ENCODE results near the gene RPS27. TPM values are rescaled to one million over a fixed set of nuclear protein-coding genes. Genes with fewer than 3 reads are reported as not detected.

RPS27 gene
- total and polyA plus RNA-seq, 4 donors: 452 to 3,145 (median 1,349) TPM

DNA sequence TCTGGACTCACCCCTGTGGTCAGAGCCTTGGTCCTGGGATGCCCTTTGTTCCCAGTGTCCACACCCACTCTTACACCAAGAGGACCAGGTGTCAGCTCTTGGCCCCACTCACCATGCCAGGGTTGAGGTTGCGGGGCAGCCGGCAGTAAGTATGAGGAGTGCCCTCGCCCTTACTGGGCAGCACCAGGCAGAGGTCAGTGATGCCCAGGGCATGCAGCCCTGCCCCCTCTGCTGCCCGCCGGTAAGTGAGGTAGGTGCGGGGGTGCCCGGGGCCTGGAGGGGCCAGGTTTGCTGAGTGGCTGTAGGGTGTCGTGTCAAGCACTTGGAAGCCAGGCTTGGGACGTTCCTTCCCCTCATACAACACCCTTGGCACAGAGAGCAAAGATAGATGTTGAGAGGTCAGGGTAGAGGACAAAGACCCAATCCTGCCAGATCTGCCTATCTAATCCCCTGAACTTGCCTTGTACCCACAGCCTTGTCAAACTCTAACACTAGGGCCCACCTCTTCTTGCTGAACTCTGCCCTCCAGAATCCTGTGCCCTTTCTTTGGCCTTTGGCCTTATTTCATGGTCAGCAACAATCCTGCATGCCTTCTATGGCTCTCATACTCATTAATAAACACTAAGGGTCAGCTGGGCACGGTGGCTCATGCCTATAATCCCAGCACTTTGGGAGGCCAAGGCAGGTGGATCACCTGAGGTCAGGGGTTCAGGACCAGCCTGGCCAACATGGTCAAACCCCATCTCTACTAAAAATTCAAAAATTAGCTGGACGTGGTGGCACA, 47.6 kb upstream of the RPS27 start (continued):
- TF ChIP-seq, protein P1, sequence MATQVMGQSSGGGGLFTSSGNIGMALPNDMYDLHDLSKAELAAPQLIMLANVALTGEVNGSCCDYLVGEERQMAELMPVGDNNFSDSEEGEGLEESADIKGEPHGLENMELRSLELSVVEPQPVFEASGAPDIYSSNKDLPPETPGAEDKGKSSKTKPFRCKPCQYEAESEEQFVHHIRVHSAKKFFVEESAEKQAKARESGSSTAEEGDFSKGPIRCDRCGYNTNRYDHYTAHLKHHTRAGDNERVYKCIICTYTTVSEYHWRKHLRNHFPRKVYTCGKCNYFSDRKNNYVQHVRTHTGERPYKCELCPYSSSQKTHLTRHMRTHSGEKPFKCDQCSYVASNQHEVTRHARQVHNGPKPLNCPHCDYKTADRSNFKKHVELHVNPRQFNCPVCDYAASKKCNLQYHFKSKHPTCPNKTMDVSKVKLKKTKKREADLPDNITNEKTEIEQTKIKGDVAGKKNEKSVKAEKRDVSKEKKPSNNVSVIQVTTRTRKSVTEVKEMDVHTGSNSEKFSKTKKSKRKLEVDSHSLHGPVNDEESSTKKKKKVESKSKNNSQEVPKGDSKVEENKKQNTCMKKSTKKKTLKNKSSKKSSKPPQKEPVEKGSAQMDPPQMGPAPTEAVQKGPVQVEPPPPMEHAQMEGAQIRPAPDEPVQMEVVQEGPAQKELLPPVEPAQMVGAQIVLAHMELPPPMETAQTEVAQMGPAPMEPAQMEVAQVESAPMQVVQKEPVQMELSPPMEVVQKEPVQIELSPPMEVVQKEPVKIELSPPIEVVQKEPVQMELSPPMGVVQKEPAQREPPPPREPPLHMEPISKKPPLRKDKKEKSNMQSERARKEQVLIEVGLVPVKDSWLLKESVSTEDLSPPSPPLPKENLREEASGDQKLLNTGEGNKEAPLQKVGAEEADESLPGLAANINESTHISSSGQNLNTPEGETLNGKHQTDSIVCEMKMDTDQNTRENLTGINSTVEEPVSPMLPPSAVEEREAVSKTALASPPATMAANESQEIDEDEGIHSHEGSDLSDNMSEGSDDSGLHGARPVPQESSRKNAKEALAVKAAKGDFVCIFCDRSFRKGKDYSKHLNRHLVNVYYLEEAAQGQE (IDR thresholded peaks at IDR 0.05): no peak

DNA sequence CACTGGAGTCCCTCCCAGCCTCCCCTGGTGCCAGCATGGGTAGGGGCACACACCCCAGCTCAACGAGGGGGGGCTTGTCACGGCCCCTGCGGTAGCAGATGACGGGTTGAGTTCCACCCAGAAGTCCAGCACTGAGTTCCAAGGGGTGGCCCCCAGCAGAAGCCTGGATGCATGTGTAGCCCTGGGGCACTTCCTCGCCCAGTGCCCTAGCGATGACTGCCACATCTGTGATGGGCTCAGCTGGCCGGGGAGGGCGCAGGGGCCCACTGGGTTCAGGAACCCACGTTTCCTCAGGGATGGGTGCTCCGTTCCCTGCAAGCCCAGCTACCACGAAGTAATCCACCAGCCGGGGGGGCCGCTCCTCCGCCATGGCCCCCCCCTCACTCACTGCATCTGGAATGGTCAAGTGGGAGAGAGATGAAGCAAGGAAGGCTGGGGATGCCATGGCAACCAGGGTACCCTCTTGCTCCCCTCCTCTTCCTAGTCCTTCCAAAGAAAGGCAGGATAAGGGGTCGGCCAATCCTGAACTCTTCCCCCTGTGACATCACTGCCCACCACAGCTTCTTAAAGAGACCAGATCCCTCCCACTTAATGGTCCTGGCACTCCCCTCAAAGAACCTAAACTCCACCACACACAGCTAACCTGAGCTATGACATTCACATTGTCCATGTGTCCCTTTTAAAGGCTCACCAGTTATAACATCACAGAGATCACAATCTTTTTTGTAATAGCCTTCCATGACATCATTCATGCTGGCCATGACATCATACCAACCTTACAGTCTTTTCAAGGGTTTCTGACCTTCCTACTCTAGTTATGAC, 46.3 kb upstream of the RPS27 start:
- TF ChIP-seq FOXA1 (IDR thresholded peaks at IDR 0.05): no peak
- TF ChIP-seq EGR1 (IDR thresholded peaks at IDR 0.05; ENCODE audit: low read depth in 2 of 2): no peak
- no peak for TF ChIP-seq HNF4G (IDR thresholded peaks at IDR 0.05)
- TF ChIP-seq, protein P2, sequence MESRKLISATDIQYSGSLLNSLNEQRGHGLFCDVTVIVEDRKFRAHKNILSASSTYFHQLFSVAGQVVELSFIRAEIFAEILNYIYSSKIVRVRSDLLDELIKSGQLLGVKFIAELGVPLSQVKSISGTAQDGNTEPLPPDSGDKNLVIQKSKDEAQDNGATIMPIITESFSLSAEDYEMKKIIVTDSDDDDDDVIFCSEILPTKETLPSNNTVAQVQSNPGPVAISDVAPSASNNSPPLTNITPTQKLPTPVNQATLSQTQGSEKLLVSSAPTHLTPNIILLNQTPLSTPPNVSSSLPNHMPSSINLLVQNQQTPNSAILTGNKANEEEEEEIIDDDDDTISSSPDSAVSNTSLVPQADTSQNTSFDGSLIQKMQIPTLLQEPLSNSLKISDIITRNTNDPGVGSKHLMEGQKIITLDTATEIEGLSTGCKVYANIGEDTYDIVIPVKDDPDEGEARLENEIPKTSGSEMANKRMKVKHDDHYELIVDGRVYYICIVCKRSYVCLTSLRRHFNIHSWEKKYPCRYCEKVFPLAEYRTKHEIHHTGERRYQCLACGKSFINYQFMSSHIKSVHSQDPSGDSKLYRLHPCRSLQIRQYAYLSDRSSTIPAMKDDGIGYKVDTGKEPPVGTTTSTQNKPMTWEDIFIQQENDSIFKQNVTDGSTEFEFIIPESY (IDR thresholded peaks at IDR 0.05): no peak
- TF ChIP-seq, protein P3, sequence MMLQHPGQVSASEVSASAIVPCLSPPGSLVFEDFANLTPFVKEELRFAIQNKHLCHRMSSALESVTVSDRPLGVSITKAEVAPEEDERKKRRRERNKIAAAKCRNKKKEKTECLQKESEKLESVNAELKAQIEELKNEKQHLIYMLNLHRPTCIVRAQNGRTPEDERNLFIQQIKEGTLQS (IDR thresholded peaks at IDR 0.05): no peak
- TF ChIP-seq GABPA (IDR thresholded peaks at IDR 0.05 in 1 of 2, conservative IDR thresholded peaks at IDR 0.05 in 1 of 2): no peak
- no peak for TF ChIP-seq RXRA (IDR thresholded peaks at IDR 0.05)
- no peak for TF ChIP-seq RAD21 (IDR thresholded peaks at IDR 0.05)
- no peak for TF ChIP-seq NR2F2 (IDR thresholded peaks at IDR 0.05)
- TF ChIP-seq, protein P4, sequence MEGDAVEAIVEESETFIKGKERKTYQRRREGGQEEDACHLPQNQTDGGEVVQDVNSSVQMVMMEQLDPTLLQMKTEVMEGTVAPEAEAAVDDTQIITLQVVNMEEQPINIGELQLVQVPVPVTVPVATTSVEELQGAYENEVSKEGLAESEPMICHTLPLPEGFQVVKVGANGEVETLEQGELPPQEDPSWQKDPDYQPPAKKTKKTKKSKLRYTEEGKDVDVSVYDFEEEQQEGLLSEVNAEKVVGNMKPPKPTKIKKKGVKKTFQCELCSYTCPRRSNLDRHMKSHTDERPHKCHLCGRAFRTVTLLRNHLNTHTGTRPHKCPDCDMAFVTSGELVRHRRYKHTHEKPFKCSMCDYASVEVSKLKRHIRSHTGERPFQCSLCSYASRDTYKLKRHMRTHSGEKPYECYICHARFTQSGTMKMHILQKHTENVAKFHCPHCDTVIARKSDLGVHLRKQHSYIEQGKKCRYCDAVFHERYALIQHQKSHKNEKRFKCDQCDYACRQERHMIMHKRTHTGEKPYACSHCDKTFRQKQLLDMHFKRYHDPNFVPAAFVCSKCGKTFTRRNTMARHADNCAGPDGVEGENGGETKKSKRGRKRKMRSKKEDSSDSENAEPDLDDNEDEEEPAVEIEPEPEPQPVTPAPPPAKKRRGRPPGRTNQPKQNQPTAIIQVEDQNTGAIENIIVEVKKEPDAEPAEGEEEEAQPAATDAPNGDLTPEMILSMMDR (IDR thresholded peaks at IDR 0.05; ENCODE audit: low read depth, low read length, missing input control): no peak
- TF ChIP-seq HNF4A (conservative IDR thresholded peaks at IDR 0.05): no peak
- TF ChIP-seq TAF1 (conservative IDR thresholded peaks at IDR 0.05): no peak
- Histone ChIP-seq H3K9ac (ENCODE audit: low read depth in 1 of 2, low read length in 2 of 2) (peak overlapping the region in 1 of 2 donors; percentile 56), H3K27ac (ENCODE audit: low read depth in 1 of 2, low read length in 2 of 2) (peak overlapping the region; percentile 94 to 95), H3K27me3 (ENCODE audit: control insufficient read depth in 4 of 4, insufficient read depth in 4 of 4, low read length in 3 of 4) (no peaks in the 10 kb centered on the region), H3K4me3 (ENCODE audit: low read depth in 1 of 3, low read length in 3 of 3) (no peak overlapping the region), H3K4me1 (ENCODE audit: control insufficient read depth in 4 of 4, insufficient read depth in 4 of 4, low read length in 3 of 4) (peaks cover 14 to 38% (median 24%) of the 10 kb centered on the region in 4 donors), H3K36me3 (ENCODE audit: control insufficient read depth in 4 of 4, insufficient read depth in 3 of 4, low read depth in 1 of 4, low read length in 3 of 4) (peaks cover 5 to 39% (median 16%) of the 10 kb centered on the region in 4 donors), H3K9me3 (ENCODE audit: control insufficient read depth in 4 of 4, low read length in 3 of 4) (no peaks in the 10 kb centered on the region)
- WGBS: 91% methylated on average over 15 of the region's 15 CpGs
- DNase-seq (ENCODE audit: low spot score): no peak

Data from liver (tissue), 9 donors.